Glomerular endothelial cell (primary cell): ENCODE measurements around the gene GLIS1. TPM values are rescaled to one million over a fixed set of nuclear protein-coding genes. Genes with fewer than 3 reads are reported as not detected.

Source experiments
- DNase-seq: peaks from one replicate; pipeline ENCODE4 v3.0.0-alpha.2; 2011; ENCODE audit warnings: low read depth, low spot score; ENCODE audit errors: extremely low read depth
- total RNA-seq: library from RNA; depleted of rRNA; stranded (reverse); fragments of >200 nt; gene quantifications from 2 replicates; pipeline ENCODE4 v1.2.3, GENCODE V29; 2015

The GLIS1 gene
- total RNA-seq, 1 donor from 2014 or later = 1.6 TPM

DNA sequence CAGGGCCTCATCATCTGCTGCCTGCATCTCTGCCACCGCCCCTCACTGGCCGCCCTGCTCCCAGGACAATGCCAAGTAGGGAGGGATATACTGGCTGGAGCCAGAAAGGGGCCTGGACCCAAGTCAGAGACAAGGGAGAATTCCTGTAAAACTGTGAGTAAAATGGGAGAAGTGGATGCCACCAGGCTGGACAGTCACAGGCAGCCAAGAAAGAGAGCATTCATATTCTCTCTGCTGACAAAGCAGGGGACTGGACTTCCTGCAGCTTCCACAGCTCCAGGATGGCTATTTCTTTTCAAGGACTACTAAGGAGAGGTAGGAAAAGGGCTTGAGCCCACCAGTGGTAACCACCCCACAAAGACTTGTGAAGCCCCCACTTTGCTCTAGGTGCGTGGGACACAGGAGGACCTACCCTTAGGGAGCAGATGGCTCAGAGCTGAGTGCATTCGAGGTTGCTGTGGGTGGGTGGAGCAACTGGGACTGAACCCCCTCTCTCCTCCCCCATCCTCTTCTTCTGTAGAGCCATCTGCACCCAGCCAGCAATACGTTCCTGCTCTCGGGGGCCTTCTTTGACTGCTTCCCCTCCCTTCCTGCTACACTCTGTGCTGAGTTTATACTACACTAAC lies 57.5 kb downstream of the GLIS1 start:
- no peak for DNase-seq

DNA sequence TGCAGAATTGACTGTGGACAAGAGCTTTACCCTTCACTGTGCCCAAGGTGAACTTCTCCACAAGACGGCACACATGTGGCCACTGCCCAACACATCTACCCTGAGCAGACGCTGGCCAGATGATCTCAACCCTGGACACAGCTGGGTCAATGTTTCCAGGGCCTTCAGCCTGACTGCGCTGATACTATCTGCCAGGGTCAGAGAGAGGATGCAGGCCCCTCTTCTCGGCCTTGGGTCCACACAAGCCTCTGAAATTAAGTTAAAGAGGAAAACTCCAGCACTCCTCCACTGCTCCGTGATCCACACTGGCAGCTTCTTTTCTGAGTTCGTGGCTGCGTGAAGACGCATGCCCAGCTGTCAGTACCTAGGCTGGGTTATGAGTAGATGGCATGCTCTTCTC lies 58.1 kb downstream of the GLIS1 start:
- DNase-seq = no peak

DNA sequence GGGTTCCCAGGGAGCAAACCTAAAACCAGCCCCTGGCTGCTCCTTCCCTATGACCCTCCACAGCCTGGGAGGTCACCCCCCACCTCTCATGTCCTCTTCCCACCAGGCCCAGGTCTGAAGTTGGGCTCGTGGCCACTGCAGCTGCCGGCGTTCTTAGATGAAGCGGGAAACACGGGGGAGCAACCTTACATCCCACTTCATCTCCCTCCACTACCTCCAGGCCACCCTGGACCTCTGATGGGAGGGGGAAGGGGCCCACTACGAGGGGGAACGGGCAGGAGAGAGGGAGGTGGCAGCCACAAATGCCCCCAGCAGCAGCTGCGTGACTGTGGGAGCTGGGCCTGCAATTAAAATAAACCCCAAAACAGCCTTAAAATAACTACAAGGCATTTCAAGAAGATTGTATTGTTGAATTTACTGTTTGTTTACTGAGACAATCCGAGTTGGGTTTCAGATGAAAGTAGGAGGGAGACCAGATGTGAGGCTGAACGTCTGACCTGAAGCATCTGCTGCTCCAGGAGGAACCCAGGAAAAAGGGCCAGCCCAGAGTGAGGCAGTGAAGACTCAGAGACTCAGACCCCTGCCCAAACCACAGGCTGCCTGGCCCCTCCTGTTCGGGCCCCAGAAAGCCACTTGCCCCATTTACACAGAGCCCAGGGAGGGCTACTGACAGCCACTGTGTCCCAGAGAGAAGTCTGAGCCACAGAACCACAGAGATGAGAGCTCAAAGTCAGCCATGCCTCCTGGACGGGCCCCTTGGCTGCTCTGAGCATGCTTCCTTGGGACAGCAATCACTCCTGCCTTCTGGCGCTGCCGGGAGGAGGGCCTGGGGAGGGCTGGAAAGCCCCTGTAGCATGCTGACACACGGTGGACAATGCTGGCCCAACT lies 59.8 kb downstream of the GLIS1 start:
- DNase-seq = no peak

DNA sequence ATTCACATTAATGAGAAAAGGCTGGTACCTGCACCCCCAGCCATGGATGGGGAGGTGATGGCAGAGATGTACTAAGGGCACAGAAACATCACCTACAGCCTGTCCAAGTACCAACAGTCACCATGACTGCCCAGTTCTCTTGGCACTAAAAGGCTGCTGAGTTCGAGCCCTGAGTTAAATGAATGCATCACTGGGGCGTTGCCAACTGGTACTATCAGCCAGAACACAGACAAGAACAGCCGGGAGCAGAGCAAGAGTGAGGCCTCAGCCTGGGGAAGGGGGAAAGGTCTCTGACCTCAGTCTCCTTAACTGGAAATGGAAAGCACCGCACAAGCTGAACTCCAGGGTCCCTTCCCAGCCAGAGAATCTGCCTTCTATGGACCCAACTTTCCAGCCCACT lies 60.5 kb downstream of the GLIS1 start:
- no peak for DNase-seq

DNA sequence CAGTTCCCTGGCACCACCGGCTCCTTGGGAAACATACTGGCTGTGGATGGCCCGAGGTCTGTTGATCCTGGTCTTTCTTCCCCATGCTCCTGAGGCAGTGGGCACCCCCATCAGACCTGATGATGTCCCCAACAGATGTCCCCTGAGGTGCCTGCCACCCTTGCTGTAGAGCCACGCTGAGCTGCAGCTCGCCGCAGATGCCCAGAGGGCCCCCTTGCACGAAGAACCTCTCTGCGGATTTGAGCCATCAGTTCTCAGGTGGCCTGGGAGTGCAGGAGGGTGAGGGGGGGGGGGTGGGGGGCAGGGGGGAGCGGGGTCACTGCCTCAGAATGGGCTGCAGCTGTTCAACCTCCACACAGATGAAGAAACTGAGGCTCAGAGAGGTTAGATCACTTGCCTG lies 60.9 kb downstream of the GLIS1 start:
- no peak for DNase-seq

DNA sequence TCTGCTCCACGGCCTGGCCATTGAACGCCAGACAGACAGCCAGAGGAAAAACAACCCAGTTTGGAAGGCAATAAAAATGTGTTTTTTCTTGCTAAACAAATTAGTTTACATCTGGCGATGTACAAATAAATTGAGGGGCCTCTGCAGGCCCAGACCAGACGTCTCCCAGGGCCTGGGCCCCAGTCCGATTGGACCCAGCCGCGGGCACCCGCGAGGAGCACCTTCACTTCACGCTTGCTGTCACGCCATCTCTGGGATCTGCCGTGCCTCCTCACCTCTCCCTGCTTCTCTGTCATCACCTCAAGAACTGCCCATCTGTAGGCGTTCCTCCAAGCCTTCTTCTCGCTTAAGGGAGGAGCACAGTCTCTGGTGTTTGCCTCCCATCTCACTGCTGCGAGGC lies 61.5 kb downstream of the GLIS1 start:
- DNase-seq = no peak

DNA sequence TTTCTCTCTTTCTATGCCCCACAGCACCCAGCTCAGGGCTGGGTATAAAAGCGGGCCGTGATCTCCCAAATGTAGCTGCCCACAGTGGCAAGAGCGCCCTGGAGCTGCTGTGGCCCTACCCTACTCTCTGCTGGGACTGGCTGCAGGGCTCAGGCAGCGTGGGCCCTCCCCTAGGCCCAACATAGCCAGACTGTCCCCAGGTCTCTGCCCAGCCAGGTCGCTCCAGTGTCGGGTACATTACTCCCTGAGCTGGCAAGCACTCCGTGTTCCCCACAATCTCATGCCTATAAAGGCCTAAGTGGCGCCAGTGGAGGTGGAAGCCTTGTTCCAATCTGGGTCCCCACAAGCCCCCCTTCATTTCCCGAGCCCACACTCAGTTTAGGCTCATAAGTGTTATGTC lies 66.2 kb downstream of the GLIS1 start:
- no peak for DNase-seq

DNA sequence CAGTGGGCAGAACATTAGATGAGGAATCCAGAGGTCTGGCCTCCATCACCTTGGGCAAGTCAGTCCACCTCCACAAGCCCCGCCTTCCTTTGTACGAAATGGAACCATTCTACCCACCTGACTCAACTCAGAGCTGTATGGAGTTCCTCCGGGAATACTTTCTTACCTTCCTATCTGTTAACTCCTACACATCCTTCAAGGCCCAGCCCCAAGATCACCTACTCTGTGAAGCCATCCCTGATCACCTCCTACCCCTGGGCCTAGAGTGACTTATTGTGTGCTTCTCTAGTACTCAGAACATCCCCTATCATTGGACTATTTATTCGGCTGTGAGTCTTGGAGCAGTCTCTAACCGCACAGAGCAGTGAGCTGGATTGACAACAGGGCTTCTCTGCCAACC lies 66.7 kb downstream of the GLIS1 start:
- no peak for DNase-seq

DNA sequence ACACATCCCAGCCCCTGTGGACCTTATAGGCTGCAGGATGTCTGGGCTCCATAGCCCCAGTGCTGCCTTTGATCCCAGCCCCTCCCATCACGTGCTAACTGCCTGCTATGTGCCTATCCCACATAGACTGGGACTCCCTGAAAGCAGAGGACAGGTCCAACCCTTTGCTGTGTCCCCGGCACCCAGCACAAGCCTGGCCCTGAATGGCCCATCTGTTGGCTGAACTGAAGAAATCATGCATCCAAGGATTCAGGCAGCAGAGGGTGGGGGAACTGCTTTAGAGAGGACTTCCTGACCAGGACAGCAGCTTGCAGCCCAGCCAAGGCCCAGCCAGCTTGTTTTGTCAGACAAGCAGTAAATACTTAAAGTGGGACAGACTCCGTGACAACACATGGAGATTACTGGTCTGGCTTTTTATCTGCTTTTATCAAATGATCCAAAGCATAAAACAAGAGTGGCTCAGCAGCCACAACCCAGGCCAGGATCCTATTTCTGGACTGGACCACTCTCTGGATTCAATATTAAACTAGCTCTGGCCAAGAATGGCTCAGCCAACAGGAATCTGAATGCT lies 69.3 kb downstream of the GLIS1 start:
- DNase-seq = no peak

DNA sequence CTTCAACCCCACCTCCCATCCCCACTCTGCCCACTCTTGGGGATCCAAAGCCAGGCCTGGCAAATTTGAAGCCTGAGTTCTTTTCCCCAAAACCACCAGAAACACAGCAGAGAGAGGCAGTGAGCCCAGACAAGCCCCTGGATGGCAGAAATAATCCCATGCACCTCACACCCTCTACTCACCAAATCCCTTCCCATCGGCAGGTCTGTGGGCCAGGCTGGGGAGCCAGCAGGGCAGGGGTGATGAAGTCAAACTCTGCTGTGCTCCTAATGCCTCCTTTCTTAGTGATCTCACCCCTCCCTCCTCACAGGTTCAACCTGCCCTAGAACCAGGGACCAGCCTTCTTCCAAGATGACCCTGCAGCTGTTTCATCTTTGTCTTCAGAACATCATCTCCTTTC lies 72.4 kb downstream of the GLIS1 start:
- no peak for DNase-seq

DNA sequence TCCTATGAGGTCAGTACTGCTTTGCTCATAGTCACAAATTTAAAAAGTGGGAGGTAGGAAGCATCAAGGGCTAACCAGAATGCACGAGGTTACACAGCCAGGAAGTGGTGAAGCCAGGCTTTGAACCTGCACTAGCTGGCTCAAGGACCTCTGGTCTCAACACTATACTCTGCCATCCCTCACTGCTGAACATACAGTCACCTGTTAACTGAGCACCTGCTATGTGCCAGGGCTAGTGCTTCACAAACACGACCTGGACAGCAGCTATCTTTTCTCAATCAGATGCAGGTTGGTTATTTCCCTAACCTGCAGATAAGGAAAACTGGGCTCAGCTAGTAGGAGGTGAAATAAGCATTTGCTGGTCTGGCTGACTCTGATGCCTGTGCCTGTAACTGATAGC lies 73.0 kb downstream of the GLIS1 start:
- no peak for DNase-seq

DNA sequence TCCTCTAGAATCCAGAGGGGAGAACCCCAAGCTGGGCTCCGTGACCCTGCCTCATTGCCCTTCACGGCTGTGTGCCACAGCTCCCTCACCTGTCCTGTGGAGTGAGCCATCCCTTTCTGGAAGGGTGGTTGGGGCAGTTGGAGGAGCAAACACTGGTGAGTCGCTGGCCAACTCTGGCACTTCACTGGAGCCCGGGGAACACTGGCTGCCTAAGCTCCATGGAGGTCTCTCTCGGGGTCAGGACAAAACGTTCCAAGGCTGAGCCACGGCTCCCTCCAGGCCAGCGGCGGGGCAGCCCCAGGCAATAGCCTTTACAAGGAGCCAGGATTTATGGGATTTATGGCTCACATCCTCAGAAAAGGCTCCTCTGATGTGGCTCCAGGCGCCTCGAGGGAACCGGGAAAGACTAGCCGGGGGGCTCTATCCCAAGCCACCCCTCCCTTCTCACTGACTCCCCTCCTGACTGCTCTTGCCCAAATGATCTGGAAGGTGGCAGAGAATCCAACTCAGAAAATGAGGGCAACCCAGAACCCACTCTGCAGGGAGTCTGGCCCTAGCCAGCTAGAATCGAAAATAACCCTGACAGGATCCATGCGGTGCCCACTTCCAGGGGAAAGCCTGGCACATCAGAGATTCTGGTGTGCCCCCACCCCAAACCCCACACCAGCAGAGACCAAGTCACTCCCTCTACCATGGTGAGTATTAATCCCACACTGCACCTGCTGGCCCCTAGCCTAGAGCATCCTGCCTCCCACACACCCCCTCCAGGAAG lies 75.2 kb downstream of the GLIS1 start:
- DNase-seq = no peak

DNA sequence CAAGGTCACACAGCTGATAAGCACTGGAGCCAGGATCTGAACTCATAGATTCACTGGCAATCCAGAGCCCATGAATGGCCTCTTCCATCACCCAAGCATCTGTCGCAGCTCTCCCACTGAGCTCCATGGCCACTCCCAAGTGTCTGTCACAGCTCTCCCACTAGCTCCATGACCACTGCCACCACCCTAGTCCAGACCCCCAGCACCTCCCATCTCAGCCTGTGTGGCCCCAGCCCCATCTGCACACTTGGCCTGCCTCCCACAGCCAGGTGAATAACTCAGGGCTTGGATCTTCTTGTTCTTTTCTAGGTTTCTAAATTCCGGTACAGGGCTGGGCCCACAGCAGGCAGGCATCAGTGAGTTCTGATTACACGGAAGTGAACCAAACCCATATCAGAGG lies 76.0 kb downstream of the GLIS1 start:
- no peak for DNase-seq

DNA sequence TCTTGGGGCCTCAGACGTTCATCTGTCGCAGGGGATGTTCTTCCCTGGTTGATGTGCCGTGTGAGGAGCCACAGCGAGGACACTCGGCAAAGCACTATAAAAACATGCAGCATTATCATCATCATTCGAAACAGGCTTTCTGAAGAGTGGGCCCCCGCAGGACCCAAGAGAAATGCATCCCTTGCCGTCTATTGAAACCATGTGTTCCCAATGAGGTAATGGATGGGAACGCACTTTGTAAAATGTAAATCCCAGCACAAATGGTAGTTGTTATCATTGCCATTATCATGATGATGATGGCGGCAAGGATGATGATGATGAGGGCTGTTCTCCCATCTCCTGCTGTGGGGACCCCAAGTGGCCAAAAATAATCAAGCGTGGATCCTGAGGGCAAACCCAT lies 76.8 kb downstream of the GLIS1 start:
- DNase-seq = no peak

DNA sequence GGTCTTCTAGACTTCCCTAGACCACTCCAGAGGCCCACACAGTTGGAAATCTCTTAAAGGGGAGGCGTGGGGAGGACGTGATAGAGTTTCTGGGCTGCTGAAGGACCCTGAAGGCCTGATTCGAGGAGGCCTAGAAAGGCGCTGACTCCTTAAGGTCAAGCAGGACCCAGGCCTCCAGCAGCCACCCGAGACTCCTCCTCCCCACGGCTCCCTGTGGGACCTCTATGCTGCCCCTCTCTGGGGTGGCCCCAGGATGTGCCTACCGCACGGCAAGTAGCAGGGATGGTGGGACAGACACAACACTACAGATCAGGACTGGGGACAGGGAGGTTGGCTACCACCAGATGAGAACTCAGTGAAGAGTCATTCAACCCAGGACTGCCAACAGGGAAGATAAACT lies 77.5 kb downstream of the GLIS1 start:
- no peak for DNase-seq

DNA sequence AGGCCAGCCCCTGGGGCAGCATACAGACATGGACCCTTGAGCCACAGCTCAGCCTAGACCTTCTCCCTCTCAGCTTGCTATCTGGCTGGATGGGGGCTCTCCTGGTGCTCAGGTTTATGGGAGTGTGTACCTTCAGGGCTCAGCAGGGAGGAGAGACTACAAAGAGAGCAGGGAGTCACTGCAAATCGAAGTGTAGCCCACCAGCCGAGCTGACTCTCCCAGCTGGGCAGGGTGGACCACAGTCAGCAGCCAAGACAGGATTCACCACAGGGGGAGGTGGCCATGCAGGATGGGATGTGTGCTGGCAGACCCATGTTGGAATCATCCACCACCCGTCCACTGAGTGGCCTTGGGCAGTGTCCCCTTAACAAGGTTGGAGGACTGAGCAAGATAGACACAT lies 78.3 kb downstream of the GLIS1 start:
- no peak for DNase-seq

DNA sequence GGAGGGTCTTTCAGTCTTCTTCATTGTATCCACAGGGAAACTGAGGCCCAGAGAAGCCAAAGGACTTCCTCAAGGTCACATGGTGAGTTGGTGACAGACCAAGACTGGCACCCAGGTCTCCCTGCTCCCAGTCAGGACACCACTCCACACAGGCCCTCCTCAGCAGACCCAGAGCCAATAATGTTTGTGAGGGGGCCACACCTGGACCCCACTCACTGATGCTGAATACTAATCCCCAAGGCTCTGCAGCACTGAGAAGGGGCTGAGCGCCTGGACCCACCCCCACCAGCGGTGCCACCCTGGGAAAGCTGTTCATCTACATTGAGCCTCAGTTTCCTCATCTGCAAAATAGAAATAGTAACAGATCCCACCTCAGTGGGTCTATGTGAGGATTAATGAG lies 79.5 kb downstream of the GLIS1 start:
- DNase-seq = no peak

DNA sequence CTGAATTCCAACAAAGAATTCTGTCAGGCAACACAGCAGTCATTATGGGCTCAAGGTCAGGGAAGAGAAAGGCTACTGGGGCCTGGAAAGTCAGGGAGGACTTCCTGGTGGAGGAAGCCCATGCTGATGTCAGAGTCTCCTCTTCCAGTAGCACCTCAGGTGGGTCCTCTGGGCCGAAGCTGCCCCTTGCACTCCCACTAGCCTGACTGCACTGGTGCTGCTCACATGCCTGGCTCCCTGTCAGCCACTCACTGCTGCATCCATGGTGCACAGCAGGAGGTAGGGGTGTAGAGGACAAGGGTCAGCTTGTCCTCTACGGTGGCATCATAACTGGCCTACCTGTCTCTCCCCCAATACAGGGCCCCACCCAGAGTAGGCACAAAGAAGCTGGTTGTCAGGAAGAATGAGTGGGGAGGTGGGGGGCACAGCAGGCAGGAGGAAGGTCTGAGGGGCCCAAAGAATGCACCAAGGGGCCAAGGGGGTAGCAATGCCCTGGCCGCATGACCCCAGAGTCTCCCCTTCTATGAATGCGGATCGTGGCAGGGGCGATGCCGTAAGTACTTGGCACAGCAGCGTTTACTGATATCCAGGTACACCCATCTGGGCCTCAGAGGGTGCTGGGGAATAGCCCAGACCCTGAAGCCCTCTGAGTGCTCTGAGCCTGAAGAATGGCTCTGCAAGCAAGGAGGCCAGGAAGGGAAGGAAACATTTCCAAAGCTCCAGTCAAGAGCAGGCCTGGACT lies 80.3 kb downstream of the GLIS1 start:
- no peak for DNase-seq

DNA sequence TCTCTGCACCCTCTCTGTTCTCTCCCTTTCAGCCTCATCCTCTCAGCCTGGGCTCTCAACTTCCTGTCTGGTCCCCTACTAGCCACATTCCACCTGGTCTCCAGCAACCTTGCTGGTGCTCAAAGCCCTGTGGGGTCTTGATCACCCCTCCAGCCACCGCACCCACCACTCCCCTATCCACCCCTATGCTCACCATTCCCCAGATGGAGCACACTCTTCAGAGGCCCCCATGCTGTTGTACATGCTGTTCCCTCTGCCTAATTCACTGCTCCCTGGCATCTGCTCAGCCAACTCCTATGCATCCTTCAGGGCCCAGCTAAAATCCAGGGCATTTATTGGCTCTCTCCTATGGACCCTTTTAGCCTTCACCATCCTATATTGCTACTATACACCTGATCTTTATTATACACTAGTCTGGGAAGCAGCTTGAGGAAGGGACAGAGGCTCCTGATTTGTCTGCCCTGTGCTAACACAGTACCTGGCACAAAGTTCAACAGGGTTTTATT lies 81.0 kb downstream of the GLIS1 start:
- DNase-seq = no peak

DNA sequence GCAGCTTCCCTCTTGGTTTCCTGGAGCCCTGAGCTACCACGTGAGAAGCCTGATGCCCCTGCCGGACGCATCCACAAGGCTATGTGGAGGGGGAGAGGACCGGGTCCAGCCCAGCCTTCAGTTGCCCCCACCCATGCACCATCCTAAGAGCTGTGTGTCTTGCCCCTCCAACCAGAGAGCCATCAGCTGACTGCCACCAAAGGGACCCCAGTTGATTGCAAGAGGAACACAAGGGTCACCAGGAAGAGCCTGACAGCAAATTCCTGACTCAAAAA lies 81.5 kb downstream of the GLIS1 start:
- no peak for DNase-seq
